CD4-positive, alpha-beta T cell treated with Interleukin-17A for 1 hour (primary cell): Measurements from ENCODE around the gene ANAPC15.
A peak's percentile ranks its signal among the peaks of the same experiment; 100 is the strongest.
"Not testable (repeated sequence)": the region's sequence is repeated elsewhere in the genome, so short reads cannot be mapped to it uniquely, and the experiment has no call there.

Experiments used
- DNase-seq: peaks from one replicate; pipeline ENCODE4 v3.0.0-alpha.2; 2020

The ANAPC15 gene

DNA sequence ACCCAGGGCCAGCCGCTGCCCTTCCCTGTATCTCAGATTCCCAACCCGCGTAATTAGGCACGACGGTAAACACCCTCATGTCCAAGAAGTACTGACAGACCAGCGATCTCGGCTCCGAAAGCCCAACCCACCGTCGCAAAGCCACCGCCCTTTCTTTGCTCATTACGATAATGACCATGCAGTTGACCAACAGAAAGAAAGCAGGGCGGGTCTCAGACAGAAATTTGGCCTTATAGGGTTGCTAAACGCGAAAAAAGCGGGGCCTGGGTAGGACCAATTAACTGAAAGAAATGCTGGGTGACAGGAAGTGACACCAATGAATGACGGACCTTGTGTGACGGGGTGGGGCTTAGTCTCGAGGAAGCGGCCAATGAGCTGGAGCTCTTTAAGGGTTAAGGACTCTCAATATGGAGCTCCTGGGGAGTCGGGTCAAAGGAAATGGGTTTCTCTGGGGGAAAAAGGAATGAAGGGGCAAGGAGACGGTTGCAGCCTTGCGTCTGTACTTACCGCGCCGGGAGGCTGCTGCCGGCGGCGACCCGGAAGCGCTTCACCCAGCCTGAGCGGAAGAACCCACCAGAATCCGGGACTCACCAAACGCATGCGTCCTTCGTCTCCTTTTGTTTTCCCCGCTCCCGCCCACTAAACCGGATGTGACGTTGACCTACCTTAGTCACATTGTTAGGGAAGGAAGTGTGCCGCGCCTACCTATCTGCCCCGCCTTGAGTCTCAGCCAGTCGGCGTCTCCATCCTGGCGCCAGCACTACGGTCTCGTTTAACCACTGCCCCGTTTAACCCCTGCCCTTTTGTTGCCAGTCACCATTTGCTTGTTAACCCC lies at the start of gene ANAPC15:
Gene ANAPC15, minus strand, starts transcription at position 553 of the 835 bp plus-strand sequence. CDS start 1,419 bp downstream, outside the sequence.
- peak; percentile 99 for DNase-seq

DNA sequence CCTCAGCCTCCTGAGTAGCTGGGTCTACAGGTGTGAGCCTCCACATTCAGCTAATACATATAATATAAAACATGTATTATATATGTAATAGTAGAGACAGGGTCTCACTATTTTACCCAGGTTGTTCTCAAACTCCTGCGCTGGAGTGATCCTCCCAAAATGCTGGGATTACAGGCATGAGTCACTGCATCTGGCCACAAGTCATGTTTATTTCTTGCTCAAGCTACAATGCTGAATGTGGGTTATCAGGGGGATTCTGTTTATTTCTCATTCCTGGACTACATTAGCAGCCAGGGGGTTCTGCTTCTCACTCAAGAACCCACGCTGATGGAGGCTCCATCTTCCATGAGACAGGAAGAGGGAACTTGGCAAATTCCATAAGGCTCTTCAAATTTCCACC lies 47.8 kb upstream of the ANAPC15 start:
- DNase-seq = no peak

DNA sequence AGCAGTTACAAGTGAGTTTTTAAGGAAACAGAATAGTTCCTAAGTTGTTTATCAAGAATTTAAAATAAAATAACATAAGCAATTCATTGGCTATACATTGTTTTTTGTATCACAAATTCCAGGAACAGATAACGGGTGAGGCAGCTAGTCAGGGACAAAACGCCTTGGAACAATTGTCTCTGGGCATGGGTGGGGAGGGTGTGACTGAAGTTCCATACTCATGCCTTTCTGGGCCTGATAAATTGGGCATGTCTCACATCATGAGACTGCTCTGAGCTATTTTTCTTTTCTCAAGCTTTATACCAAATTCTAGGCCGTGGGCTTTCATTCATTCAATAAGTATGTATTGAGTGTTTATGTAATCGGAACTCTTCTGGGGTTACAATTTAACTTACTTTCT lies 44.6 kb upstream of the ANAPC15 start:
- DNase-seq = no peak

DNA sequence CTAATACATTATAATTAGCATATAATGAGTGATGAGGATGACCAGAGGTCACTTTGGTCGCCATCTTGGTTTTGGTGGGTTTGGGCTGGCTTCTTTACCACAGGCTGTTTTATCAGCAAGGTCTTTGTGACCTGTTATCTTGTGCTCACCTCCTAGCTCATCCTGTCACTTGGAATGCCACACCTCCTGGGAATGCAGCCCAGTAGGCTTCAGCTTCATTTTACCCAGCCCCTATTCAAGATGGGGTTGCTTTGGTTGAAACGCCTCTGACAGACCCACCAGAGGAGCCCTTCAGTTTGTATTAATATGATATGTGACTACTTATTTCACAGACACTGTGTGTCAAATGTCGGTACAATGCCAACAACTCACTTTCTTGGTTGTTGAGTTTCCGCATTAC lies 43.3 kb upstream of the ANAPC15 start:
- no peak for DNase-seq

DNA sequence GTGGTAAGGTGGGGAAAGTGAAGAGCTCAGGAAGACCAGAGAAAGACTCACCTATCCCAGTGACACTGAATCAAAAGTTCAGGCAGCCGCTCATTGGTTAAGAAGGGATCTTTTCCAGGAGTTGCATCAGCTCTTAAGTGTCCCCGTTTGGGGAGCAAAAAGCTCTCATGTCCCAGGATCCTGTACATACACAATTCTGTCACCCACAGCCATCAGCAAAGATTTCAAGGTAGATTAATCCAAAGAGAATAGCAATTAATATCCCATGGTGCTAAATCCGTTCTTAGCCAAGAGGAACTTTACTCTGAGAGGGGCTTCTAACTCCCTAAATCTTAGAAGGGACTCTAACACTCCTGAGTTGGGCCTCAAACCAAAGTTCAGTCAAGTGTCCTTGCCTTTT lies 42.3 kb upstream of the ANAPC15 start:
- no peak for DNase-seq

DNA sequence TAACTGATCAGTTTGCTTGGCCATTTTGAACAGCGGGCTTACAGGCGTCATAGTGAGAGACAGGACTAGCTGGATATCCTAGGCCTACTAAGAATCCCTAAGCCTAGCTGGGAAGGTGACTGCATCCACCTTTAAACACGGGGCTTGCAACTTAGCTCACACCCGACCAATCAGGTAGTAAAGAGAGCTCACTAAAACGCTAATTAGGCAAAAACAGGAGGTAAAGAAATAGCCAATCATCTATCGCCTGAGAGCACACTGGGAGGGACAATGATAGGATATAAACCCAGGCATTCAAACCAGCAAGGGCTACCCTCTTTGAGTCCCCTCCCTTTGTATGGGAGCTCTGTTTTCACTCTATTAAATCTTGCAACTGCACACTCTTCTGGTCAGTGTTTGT lies 41.4 kb upstream of the ANAPC15 start:
- DNase-seq = not testable (repeated sequence)

DNA sequence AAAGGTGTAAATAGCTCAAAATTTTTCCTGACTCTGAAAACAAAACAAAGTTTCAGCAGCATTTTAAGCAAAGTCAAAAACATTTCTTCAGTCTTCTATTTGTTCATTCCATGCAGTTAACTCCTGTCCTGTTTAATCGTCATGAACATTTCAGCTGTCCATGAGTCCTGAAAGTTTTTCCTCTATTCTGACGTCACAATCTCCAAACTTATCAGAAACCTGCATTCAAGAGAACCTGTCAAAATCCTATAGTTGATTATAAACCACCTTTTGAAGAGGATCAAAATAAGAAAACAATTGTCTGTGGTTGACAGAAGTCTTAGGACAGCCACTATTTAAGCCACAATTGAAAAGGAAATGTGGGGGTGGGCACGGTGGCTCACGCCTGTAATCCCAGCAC lies 38.4 kb upstream of the ANAPC15 start:
- DNase-seq = no peak

DNA sequence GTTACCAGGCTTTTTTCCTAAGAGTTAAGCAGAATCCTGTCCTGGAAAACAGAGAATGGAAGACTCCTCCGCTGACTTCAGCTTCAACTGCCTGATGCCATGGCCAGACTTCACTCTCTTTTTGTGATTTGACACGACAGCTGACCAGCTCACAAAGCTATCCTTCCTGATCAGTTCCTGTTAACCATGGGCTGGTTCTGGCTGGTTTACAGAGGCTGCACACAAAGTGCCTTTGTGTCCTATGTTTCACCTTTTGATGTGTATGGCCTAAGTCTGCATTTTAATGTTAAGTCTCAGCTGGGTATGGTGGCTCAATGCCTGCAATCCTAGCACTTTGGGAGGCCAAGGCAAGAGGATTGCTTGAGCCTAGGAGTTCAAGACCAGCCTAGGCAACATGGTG lies 34.1 kb upstream of the ANAPC15 start:
- DNase-seq = no peak

DNA sequence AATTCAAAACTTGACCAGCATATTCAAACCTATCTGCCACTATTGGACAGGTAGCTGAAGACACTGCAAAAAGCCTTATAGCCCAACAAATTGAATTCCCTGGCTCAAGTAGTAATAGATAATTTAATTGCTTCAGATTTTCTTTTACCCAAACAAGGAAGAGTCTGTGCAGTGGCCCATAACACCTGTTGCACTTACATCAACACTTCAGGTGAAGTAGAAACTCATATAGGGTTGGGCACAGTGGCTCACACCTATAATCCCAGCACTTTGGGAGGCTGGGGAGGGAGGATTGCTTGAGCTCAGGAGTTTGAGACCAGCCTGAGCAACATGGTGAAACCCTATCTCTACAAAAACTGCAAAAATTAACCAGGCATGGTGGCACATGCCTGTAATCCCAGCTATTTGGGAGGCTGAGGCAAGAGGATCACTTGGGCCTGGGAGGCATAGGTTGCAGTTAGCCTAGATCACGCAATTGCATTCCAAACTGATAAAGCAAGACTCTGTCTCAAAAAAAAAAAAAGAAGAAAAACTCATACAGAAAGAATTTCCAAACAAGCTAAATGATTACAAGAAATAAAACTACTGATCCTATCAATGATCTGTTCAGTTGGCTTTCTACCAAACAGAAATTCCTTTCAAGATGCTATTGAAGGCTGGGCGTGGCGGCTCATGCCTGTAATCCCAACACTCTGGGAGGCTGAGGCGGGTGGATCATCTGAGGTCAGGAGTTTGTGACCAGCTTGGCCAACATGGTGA lies 32.5 kb upstream of the ANAPC15 start:
- DNase-seq = no peak

DNA sequence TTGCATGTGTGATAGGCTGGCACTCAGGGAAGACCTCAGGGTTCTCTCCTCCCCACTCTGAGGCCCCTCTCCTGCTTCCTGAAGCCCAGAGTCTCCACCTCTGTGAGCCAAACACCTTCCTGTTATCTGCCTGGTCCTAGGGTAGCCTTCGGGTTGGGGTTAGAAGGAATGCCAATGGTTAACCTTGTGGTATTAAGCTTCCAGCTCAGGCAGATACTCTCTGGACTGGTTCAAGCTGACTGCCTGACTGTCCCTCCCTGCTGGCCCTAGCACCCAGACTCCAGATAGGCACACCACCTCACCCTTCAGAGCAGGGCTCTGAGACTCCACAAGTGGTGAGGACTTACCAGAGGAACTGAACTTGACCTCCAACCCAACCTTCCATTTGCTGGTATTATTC lies 30.0 kb upstream of the ANAPC15 start:
- DNase-seq = not testable (repeated sequence)

DNA sequence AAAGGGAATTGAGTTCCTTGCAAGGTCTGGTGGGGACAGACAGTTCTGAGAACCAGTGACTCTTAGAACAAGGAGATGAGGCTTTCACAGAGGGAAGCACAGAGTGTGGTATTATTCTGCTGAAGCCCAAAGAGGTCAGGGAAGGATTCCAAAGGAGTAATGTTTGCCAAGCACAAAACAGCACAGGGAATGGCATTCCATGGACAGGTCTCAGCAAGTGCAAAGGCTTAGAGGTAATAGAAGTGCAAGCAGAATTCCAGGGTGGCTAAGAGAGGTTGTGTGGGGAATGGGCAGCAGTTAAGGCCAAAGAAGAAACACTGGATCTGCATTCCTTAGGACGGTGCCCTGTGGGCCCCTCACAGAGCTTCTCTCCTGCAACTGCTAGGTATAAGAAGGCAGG lies 29.6 kb upstream of the ANAPC15 start:
- DNase-seq = not testable (repeated sequence)

DNA sequence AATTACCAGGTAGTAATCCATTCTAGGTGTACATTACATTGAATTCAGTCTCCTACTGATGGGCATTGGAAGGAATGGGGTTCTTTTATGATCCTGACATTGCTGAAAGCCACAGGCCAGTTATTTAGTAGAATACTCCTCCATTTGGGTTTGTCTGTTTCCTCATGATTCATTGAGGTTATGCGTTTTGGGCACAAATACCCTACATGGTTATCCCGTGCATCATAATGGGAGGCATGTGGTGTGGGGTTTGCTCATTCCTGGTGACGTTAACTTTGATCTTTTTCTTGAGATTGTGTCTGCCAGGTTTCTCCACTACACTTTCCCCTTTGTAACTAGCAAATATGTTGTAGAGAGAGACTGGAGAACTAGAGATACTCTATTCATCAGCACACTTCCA lies 28.6 kb upstream of the ANAPC15 start:
- no peak for DNase-seq

DNA sequence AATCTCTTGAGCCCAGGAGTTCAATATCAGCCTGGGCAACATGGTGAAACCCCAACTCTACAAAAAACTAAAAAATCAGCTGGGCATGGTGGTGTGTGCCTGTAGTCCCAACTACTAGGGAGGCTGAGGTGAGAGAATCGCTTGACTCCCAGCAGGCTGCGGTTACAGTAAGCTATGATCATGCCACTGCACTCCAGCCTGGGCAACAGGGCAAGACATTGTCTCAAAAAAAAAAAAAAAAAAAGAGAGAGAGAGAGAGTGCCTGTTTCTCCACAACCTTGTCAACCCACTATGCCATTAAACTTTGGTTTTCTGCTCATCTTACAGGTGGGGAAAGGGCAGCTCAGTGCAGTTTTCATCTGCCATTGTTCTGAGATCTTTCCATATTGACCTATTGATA lies 28.2 kb upstream of the ANAPC15 start:
- no peak for DNase-seq

DNA sequence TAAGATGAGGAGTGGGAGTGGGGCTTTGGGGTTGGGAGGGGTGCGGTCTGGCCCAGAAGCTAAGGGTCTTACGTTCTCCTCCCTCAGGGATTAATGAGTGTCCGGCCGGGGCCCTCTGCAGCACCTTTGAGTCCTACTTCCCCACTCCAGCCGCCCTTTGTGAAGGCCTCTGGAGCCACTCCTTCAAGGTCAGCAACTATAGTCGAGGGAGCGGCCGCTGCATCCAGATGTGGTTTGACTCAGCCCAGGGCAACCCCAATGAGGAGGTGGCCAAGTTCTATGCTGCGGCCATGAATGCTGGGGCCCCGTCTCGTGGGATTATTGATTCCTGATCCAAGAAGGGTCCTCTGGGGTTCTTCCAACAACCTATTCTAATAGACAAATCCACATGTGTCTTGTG lies 27.0 kb upstream of the ANAPC15 start:
- DNase-seq = no peak

DNA sequence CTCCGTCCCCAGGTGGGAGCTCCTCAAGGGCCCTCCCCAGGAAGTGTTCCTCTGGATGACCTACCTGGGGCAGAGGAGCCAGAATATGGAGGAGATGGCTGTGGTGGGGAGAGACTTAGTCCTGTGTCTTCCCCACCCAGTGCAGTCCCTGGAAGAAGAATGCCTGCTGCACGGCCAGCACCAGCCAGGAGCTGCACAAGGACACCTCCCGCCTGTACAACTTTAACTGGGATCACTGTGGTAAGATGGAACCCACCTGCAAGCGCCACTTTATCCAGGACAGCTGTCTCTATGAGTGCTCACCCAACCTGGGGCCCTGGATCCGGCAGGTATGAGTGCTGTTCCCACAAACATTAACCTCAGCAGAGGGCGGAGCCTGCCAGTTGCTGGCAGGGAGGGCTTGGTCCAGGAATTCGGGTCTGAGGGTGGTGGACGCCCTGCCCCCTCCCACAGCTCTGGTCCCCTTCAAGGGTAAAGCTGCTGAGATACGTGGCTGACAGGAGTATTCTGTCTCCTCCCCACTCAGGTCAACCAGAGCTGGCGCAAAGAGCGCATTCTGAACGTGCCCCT lies 26.4 kb upstream of the ANAPC15 start:
- no peak for DNase-seq

DNA sequence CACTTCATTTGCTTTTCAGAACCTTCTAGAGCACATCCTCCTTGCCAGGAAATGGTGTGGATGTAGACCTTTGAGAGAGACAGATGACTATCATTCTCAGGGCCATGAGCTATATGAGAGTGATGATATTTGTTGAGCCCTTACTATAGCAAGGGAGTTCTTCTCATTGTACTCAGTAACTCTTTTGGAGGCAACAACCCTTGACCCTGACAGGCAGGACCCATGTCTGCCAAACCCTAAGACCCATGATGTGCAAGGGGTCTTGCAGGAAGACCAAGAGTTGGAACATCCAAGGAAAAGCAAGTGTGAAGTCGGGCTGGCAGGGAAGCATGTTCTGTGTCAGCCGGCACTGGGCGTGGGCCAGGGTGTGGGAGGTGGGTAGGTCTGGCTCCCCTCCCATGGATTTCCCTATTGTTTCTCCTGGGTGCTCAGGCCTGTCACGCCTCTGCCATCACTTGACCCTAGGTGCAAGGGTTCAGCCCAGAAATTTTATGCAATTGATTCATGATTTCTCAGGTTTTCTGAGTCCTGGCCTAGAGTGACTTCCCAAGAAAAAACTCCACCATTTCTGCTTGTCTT lies 24.3 kb upstream of the ANAPC15 start:
- no peak for DNase-seq

DNA sequence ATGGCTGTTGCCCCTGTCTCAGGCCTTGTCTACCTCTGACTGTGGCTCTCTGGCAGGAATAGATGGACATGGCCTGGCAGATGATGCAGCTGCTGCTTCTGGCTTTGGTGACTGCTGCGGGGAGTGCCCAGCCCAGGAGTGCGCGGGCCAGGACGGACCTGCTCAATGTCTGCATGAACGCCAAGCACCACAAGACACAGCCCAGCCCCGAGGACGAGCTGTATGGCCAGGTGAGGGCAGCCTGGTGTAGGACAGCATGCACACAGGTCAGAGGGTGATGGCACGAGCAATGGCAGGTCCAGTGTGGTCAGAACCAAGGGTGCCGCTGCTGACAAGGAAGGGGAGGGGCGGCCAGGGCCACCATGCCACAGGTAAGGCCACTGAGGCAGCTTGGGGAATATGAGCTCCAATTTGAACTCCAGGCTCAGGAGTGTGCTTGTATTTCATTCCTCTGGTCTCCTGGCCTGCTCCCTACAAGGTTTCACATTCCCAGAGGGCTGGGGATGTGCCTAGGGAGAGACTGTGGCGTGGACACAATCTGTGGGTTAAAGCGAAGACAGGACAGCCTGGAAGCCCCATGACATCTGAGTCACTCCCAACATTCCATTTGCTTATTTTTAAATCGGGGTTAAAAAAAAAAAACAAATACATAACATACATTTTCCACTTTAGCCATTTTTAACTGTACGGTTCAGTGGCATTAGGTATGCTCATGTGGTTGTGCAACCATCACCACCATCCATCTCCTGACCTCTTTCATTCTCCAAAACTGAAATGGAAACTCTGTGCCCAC lies 23.6 kb upstream of the ANAPC15 start:
- DNase-seq = no peak

DNA sequence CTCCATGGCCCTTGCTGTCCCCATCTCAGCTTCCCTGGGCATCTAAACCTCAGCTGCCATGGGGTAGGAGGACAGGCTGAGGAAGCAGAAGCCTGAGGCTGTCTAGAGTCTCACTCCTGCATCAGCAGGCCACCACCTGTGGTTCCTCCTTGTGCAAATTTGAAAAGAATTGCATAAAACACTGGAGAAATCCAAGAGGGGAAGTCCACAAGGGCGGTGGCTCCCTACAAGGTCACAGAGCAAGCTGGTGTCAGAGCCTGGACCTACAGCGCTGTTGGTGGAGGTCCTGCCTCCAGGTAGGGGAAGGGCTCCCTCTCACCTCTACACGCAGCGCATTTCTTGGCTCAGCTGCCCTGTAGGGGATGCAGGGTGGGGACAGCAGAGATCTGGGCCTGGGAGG lies 23.0 kb upstream of the ANAPC15 start, which contains the start of gene FOLR3:
Gene FOLR3, plus strand, starts transcription at position 253 of the 400 bp plus-strand sequence. CDS start 228 bp downstream, outside the sequence.
- not testable (repeated sequence) for DNase-seq

DNA sequence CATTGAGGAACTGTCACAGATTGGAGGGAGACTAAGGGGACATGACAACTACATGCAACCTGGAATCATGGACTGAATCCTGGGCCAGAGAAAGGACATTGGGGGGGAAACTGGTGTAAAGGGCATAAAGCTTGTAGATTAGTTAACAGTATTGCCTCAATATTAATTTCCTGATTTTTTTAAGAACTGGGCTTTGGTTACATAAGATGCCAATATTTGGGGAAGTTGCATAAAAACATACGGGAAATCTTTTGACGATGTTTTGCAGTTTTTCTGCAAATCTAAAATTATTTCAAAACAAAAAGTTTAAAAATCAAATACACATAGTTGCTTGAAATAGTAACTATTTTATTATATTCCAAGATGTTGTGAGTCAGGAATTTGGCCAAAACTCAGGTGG lies 20.2 kb upstream of the ANAPC15 start:
- DNase-seq = no peak

DNA sequence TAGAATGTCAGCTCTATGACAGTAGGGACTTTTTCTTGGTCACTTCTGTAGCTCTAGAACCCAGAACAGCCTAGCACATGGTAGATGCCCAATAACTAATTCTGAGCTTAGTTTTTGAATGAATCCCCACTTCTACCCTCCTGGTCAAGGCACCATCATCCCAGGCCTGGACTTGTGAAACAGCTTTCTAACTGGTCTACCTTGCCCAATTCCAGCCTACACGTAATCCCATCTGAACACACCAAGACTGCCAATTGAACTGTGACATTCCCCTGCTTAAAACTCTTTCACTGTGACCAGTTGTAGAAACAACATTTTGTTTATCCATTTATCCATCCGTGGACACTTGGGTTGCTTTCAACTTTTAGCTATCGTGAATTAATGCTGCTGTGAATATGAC lies 16.9 kb upstream of the ANAPC15 start:
- no peak for DNase-seq

DNA sequence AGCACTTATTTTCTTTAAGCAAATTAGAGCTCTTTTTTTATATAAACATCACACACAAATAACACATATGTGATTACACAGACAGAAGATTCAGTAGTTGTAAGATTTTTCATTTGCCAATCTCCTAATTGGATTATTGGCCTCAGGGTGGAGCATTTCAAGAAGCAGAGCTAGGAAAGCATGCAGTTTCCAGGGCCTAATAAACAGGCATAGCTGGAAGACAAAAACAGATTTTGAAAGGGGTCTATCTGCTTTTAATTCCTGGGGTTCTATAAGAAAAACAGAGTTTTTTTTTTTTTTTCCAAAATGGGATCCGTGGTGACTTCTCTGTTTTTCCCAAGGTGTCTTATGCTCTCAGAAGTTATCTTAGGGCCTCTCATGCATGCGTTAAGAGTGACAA lies 15.4 kb upstream of the ANAPC15 start:
- no peak for DNase-seq

DNA sequence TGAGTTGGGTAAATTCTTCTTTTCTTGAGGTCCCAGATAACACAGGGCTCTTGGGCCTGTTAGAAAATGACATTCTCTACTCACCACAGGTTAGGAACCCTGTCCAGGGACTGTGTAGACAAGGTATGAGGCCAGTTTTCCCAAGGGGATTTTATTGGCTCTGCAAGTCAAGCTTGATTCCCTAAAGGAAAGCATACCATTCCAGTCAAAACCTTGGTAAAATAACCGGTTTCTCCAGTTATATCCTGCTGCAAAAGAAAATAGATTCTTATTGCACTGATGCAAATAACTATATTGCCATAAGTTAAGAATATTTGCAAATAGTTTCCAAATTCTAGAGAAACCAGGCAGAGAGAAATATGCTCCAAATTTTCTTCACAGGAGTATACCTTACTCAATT lies 13.5 kb upstream of the ANAPC15 start:
- DNase-seq = no peak

DNA sequence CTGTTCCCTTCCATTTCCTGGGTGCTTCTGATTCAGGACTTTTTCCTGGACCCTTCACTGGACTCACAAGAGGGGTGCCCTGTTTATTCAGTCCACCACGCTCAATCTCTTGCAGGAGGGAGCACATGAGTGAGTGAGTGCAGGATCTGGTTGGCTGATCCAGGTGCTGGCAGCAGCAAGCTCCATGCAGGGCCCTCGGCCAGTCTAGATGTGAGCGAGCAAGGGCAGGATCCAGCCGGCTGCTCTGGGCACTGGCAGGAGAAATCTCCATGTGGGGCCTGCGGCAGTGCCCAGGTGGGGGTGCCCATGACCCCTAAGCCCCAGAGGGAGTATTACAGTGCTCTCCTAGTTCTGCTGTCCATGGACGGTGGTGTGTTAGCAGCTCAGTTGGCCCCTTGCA lies 11.6 kb upstream of the ANAPC15 start:
- no peak for DNase-seq
